NOMO-1 (cell line): Measurements from ENCODE around the gene FEV.
A peak's percentile ranks its signal among the peaks of the same experiment; 100 is the strongest.

Experiments used
- DNase-seq, 2 experiments: peaks; one replicate each; lab custom pipeline; 2025; ENCODE audit not compliant: unreplicated experiment in 2 of 2; lab: John Stamatoyannopoulos, UW

Gene FEV

GRCh38 chr2:218985021-218985324 lies at the start of gene FEV:
Gene FEV, minus strand, starts transcription at chr2:218985184. Its CDS starts 109 bp downstream, at chr2:218985075.
- DNase-seq: no peak

GRCh38 chr2:219032051-219032745 lies 47.2 kb upstream of the FEV start:
- DNase-seq: no peak

GRCh38 chr2:219031005-219031738 lies 46.2 kb upstream of the FEV start:
- DNase-seq: no peak

- DNase-seq: no peak
These were observed 45.4 kb upstream of the FEV start for GRCh38 chr2:219030177-219030940.

GRCh38 chr2:219029829-219030165 lies 44.8 kb upstream of the FEV start:
- DNase-seq: peak; percentile 53 to 55

- DNase-seq: no peak
These were observed 44.2 kb upstream of the FEV start for GRCh38 chr2:219028996-219029828.

- no peak for DNase-seq
These were observed 43.2 kb upstream of the FEV start for GRCh38 chr2:219028141-219028540.

GRCh38 chr2:219027511-219028055 lies 42.6 kb upstream of the FEV start:
- DNase-seq: no peak

- DNase-seq: no peak
These were observed 42.0 kb upstream of the FEV start for GRCh38 chr2:219026946-219027345.

GRCh38 chr2:219025637-219026585 lies 40.9 kb upstream of the FEV start:
- no peak for DNase-seq

GRCh38 chr2:219024059-219024458 lies 39.1 kb upstream of the FEV start:
- DNase-seq: no peak

GRCh38 chr2:219023045-219023605 lies 38.1 kb upstream of the FEV start:
- DNase-seq: no peak

- no peak for DNase-seq
These were observed 37.6 kb upstream of the FEV start for GRCh38 chr2:219022616-219023015.

GRCh38 chr2:219022041-219022440 lies 37.1 kb upstream of the FEV start:
- no peak for DNase-seq

GRCh38 chr2:219021591-219021990 lies 36.6 kb upstream of the FEV start:
- DNase-seq: no peak

GRCh38 chr2:219020604-219021365 lies 35.8 kb upstream of the FEV start:
- DNase-seq: no peak

GRCh38 chr2:219019436-219019835 lies 34.5 kb upstream of the FEV start:
- no peak for DNase-seq

GRCh38 chr2:219018726-219019125 lies 33.7 kb upstream of the FEV start:
- DNase-seq: no peak

- DNase-seq: no peak
These were observed 33.3 kb upstream of the FEV start for GRCh38 chr2:219018286-219018685.
